ENCODE data around the gene AGBL4.
"Not testable (repeated sequence)": the region's sequence is repeated elsewhere in the genome, so short reads cannot be mapped to it uniquely, and the experiment has no call there.

AGBL4 gene

GRCh38 chr1:49294539-49294938 is 729.2 kb downstream of the AGBL4 start:
- no peaks in the 10 kb centered on the region for H3F3A ChIP-seq (ENCODE audit: insufficient read depth, low read length)
- no peaks in the 10 kb centered on the region for H3K36me3 ChIP-seq (ENCODE audit: insufficient read depth, low read length)
- H3K9me3 ChIP-seq (ENCODE audit: low read length), result no peaks in the 10 kb centered on the region
- no peak overlapping the region for H2AFZ ChIP-seq (ENCODE audit: low read length)
- no peaks in the 10 kb centered on the region for H3K4me1 ChIP-seq (ENCODE audit: insufficient read depth, low read length, severe bottlenecking)
- H3K27me3 ChIP-seq (ENCODE audit: insufficient read depth, low read length), result no peaks in the 10 kb centered on the region
- no peak overlapping the region for H3K4me2 ChIP-seq (ENCODE audit: low read length)
- no peak overlapping the region for H3K4me3 ChIP-seq (ENCODE audit: low read depth, low read length, poor library complexity, severe bottlenecking)
- TF ChIP-seq EZH2 (IDR thresholded peaks at IDR 0.05; ENCODE audit: borderline replicate concordance, low read length) (no peak), CTCF (IDR thresholded peaks at IDR 0.05; ENCODE audit: low read length) (no peak)
- H3K9me2 ChIP-seq (ENCODE audit: low read depth, low read length), result no peaks in the 10 kb centered on the region
- no peaks in the 10 kb centered on the region for H4K20me1 ChIP-seq (ENCODE audit: insufficient read depth, low read length)
- H3K79me2 ChIP-seq (ENCODE audit: insufficient read depth, low read length), result no peaks in the 10 kb centered on the region
- no peak overlapping the region for H3K27ac ChIP-seq (ENCODE audit: low read depth, low read length, poor library complexity, severe bottlenecking)
- no peak overlapping the region for H3K9ac ChIP-seq (ENCODE audit: low read length)

GRCh38 chr1:49293016-49293415 is 730.7 kb downstream of the AGBL4 start:
- Histone ChIP-seq H3K4me2 (ENCODE audit: low read length) (no peak overlapping the region), H3K9me3 (ENCODE audit: low read length) (no peaks in the 10 kb centered on the region), H3K79me2 (ENCODE audit: insufficient read depth, low read length) (no peaks in the 10 kb centered on the region), H3K27ac (ENCODE audit: low read depth, low read length, poor library complexity, severe bottlenecking) (no peak overlapping the region), H3K9me2 (ENCODE audit: low read depth, low read length) (no peaks in the 10 kb centered on the region), H3F3A (ENCODE audit: insufficient read depth, low read length) (no peaks in the 10 kb centered on the region), H3K27me3 (ENCODE audit: insufficient read depth, low read length) (no peaks in the 10 kb centered on the region), H3K36me3 (ENCODE audit: insufficient read depth, low read length) (no peaks in the 10 kb centered on the region), H2AFZ (ENCODE audit: low read length) (no peak overlapping the region), H3K4me1 (ENCODE audit: insufficient read depth, low read length, severe bottlenecking) (no peaks in the 10 kb centered on the region), H4K20me1 (ENCODE audit: insufficient read depth, low read length) (no peaks in the 10 kb centered on the region), H3K9ac (ENCODE audit: low read length) (no peak overlapping the region), H3K4me3 (ENCODE audit: low read depth, low read length, poor library complexity, severe bottlenecking) (no peak overlapping the region)
- no peak for TF ChIP-seq EZH2 (IDR thresholded peaks at IDR 0.05; ENCODE audit: borderline replicate concordance, low read length)
- no peak for TF ChIP-seq CTCF (IDR thresholded peaks at IDR 0.05; ENCODE audit: low read length)

GRCh38 chr1:49257211-49258049 is 766.3 kb downstream of the AGBL4 start:
- not testable (repeated sequence) for H3K4me2 ChIP-seq (ENCODE audit: low read length); H3K9ac ChIP-seq (ENCODE audit: low read length); H3K9me2 ChIP-seq (ENCODE audit: low read depth, low read length); H3K27ac ChIP-seq (ENCODE audit: low read depth, low read length, poor library complexity, severe bottlenecking); H3K27me3 ChIP-seq (ENCODE audit: insufficient read depth, low read length); H3K9me3 ChIP-seq (ENCODE audit: low read length); H2AFZ ChIP-seq (ENCODE audit: low read length); H3K4me1 ChIP-seq (ENCODE audit: insufficient read depth, low read length, severe bottlenecking); H3K79me2 ChIP-seq (ENCODE audit: insufficient read depth, low read length); H3K36me3 ChIP-seq (ENCODE audit: insufficient read depth, low read length); H4K20me1 ChIP-seq (ENCODE audit: insufficient read depth, low read length); H3K4me3 ChIP-seq (ENCODE audit: low read depth, low read length, poor library complexity, severe bottlenecking); H3F3A ChIP-seq (ENCODE audit: insufficient read depth, low read length)

- no peak for TF ChIP-seq CTCF (IDR thresholded peaks at IDR 0.05; ENCODE audit: low read length)
- TF ChIP-seq EZH2 (IDR thresholded peaks at IDR 0.05; ENCODE audit: borderline replicate concordance, low read length), result no peak
These were observed 770.8 kb downstream of the AGBL4 start for GRCh38 chr1:49252917-49253316.

More at GRCh38 chr1:49252917-49253316, 770.8 kb downstream of the AGBL4 start:
- no peak overlapping the region for H3K4me3 ChIP-seq (ENCODE audit: low read depth, low read length, poor library complexity, severe bottlenecking)
- no peaks in the 10 kb centered on the region for H3K79me2 ChIP-seq (ENCODE audit: insufficient read depth, low read length)
- H2AFZ ChIP-seq (ENCODE audit: low read length), result no peak overlapping the region
- no peaks in the 10 kb centered on the region for H3K9me2 ChIP-seq (ENCODE audit: low read depth, low read length)
- H3K36me3 ChIP-seq (ENCODE audit: insufficient read depth, low read length), result no peaks in the 10 kb centered on the region
- H3F3A ChIP-seq (ENCODE audit: insufficient read depth, low read length), result no peaks in the 10 kb centered on the region
- no peak overlapping the region for H3K9ac ChIP-seq (ENCODE audit: low read length)
- no peaks in the 10 kb centered on the region for H3K9me3 ChIP-seq (ENCODE audit: low read length)
- H3K27me3 ChIP-seq (ENCODE audit: insufficient read depth, low read length), result no peaks in the 10 kb centered on the region
- H3K4me2 ChIP-seq (ENCODE audit: low read length), result no peak overlapping the region
- no peaks in the 10 kb centered on the region for H4K20me1 ChIP-seq (ENCODE audit: insufficient read depth, low read length)
- H3K4me1 ChIP-seq (ENCODE audit: insufficient read depth, low read length, severe bottlenecking), result no peaks in the 10 kb centered on the region
- no peak overlapping the region for H3K27ac ChIP-seq (ENCODE audit: low read depth, low read length, poor library complexity, severe bottlenecking)

Data from OCI-LY1 (cell line).